ENCODE measurements around the gene GNAO1. TPM values are rescaled to one million over a fixed set of nuclear protein-coding genes. Genes with fewer than 3 reads are reported as not detected.

Gene GNAO1
- total and polyA plus RNA-seq, 7 donors: 0.69 to 67.0 (median 28.8) TPM

GRCh38 chr16:56281249-56281805, 90.0 kb downstream of the GNAO1 start:
- Histone ChIP-seq H3K36me3 (peaks cover 0 to 24% (median 8%) of the 10 kb centered on the region in 4 donors), H3K4me3 (no peak overlapping the region), H3K4me1 (peaks cover 0 to 29% (median 13%) of the 10 kb centered on the region in 4 donors), H3K27ac (no peak overlapping the region), H3K27me3 (no peaks in the 10 kb centered on the region), H3K9me3 (no peaks in the 10 kb centered on the region)
- 63 to 73% methylated on average over 2 of the region's 2 CpGs for WGBS, 2 donors
- intact Hi-C loops (cut with DNase I): no loop called here
- no peak for DNase-seq
- TF ChIP-seq POLR2AphosphoS5 (IDR thresholded peaks at IDR 0.05) (no peak), POLR2A (IDR thresholded peaks at IDR 0.05) (no peak)

GRCh38 chr16:56282451-56282850, 91.2 kb downstream of the GNAO1 start:
- WGBS, 2 donors: 61 to 70% methylated on average over 3 of the region's 3 CpGs
- Histone ChIP-seq H3K4me1 (peaks cover 0 to 18% (median 2%) of the 10 kb centered on the region in 4 donors), H3K27ac (no peak overlapping the region), H3K4me3 (no peak overlapping the region), H3K9me3 (no peaks in the 10 kb centered on the region), H3K36me3 (peaks cover 0 to 24% (median 8%) of the 10 kb centered on the region in 4 donors), H3K27me3 (no peaks in the 10 kb centered on the region)
- no peak for DNase-seq
- intact Hi-C loops (cut with DNase I): no loop called here
- TF ChIP-seq, protein P1, sequence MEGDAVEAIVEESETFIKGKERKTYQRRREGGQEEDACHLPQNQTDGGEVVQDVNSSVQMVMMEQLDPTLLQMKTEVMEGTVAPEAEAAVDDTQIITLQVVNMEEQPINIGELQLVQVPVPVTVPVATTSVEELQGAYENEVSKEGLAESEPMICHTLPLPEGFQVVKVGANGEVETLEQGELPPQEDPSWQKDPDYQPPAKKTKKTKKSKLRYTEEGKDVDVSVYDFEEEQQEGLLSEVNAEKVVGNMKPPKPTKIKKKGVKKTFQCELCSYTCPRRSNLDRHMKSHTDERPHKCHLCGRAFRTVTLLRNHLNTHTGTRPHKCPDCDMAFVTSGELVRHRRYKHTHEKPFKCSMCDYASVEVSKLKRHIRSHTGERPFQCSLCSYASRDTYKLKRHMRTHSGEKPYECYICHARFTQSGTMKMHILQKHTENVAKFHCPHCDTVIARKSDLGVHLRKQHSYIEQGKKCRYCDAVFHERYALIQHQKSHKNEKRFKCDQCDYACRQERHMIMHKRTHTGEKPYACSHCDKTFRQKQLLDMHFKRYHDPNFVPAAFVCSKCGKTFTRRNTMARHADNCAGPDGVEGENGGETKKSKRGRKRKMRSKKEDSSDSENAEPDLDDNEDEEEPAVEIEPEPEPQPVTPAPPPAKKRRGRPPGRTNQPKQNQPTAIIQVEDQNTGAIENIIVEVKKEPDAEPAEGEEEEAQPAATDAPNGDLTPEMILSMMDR (IDR thresholded peaks at IDR 0.05): no peak
- TF ChIP-seq POLR2A (IDR thresholded peaks at IDR 0.05) (no peak), POLR2AphosphoS5 (IDR thresholded peaks at IDR 0.05) (no peak), EP300 (IDR thresholded peaks at IDR 0.05) (no peak)

- WGBS, 2 donors: 83 to 95% methylated on average over 2 of the region's 2 CpGs
- H3K36me3 ChIP-seq: peaks cover 0 to 15% (median 3%) of the 10 kb centered on the region in 4 donors
- intact Hi-C loops (cut with DNase I): no loop called here
- DNase-seq: no peak
- no peaks in the 10 kb centered on the region for H3K9me3 ChIP-seq
- no peak overlapping the region for H3K27ac ChIP-seq
- no peaks in the 10 kb centered on the region for H3K27me3 ChIP-seq
- peaks cover 0 to 19% (median 3%) of the 10 kb centered on the region in 4 donors for H3K4me1 ChIP-seq
- TF ChIP-seq POLR2AphosphoS5 (IDR thresholded peaks at IDR 0.05): no peak
- TF ChIP-seq, protein P1 (IDR thresholded peaks at IDR 0.05): no peak
- no peak overlapping the region for H3K4me3 ChIP-seq
Observed at GRCh38 chr16:56284521-56284920, 93.2 kb downstream of the GNAO1 start.

GRCh38 chr16:56286809-56287208, 95.5 kb downstream of the GNAO1 start:
- 82 to 83% methylated on average over 7 of the region's 7 CpGs for WGBS, 2 donors
- H3K27me3 ChIP-seq: no peaks in the 10 kb centered on the region
- TF ChIP-seq POLR2A (IDR thresholded peaks at IDR 0.05): no peak
- TF ChIP-seq POLR2AphosphoS5 (IDR thresholded peaks at IDR 0.05): no peak
- TF ChIP-seq, protein P1 (IDR thresholded peaks at IDR 0.05): no peak
- TF ChIP-seq EP300 (IDR thresholded peaks at IDR 0.05): no peak
- H3K36me3 ChIP-seq: peaks cover 0 to 9% (median 0%) of the 10 kb centered on the region in 4 donors
- DNase-seq: no peak
- no peaks in the 10 kb centered on the region for H3K9me3 ChIP-seq
- H3K4me1 ChIP-seq: peaks cover 0 to 12% (median 3%) of the 10 kb centered on the region in 4 donors
- H3K27ac ChIP-seq: no peak overlapping the region
- no peak overlapping the region for H3K4me3 ChIP-seq
- intact Hi-C loops (cut with DNase I): no loop called here

- Histone ChIP-seq H3K4me3 (no peak overlapping the region), H3K9me3 (no peaks in the 10 kb centered on the region), H3K27me3 (no peaks in the 10 kb centered on the region), H3K36me3 (peaks cover 0 to 9% (median 0%) of the 10 kb centered on the region in 4 donors), H3K4me1 (peaks cover 0 to 16% (median 3%) of the 10 kb centered on the region in 4 donors), H3K27ac (no peak overlapping the region)
- 73 to 82% methylated on average over 7 of the region's 7 CpGs for WGBS, 2 donors
- intact Hi-C loops (cut with DNase I): no loop called here
- no peak for DNase-seq
- TF ChIP-seq POLR2AphosphoS5 (IDR thresholded peaks at IDR 0.05) (no peak), EP300 (IDR thresholded peaks at IDR 0.05) (no peak), POLR2A (IDR thresholded peaks at IDR 0.05) (no peak)
- TF ChIP-seq, protein P1 (IDR thresholded peaks at IDR 0.05): no peak
Observed at GRCh38 chr16:56288019-56288418, 96.7 kb downstream of the GNAO1 start.
